Loucy (cell line): ENCODE measurements around the gene MLIP.

ENCODE experiments used
- H2AFZ ChIP-seq: fragments of 200-600 bp; sonication (generic); 2 replicates; pipeline ENCODE4 v1.6.0; 2016; ENCODE audit warnings: antibody characterized with exemption, mild to moderate bottlenecking, low read length, moderate library complexity
- H3F3A ChIP-seq: fragments of 200-600 bp; 2 replicates; pipeline ENCODE4 v1.6.0; 2016; ENCODE audit warnings: antibody characterized with exemption, low read depth, mild to moderate bottlenecking
- H3K27me3 ChIP-seq: fragments of 200-600 bp; sonication (generic); 2 replicates; pipeline ENCODE4 v1.6.1; 2014; ENCODE audit warnings: low read length, mild to moderate bottlenecking; ENCODE audit not compliant: insufficient read depth, poor library complexity, severe bottlenecking
- H3K36me3 ChIP-seq: fragments of 200-600 bp; sonication (generic); 2 replicates; pipeline ENCODE4 v1.6.1; 2016; ENCODE audit warnings: low read length; ENCODE audit not compliant: insufficient read depth
- H3K4me1 ChIP-seq: fragments of 200-600 bp; sonication (generic); 2 replicates; pipeline ENCODE4 v1.5.1; 2014; ENCODE audit warnings: low read length, mild to moderate bottlenecking; ENCODE audit not compliant: insufficient read depth, poor library complexity, severe bottlenecking
- H3K4me2 ChIP-seq: fragments of 200-600 bp; sonication (generic); 2 replicates; pipeline ENCODE4 v1.6.0; 2014; ENCODE audit warnings: antibody characterized with exemption, low read length, low read depth, mild to moderate bottlenecking; ENCODE audit not compliant: poor library complexity, severe bottlenecking
- H3K4me3 ChIP-seq: fragments of 200-600 bp; sonication (generic); 2 replicates; pipeline ENCODE4 v1.5.1; 2014; ENCODE audit warnings: low read length, mild to moderate bottlenecking, mixed read lengths; ENCODE audit not compliant: poor library complexity, severe bottlenecking
- H3K79me2 ChIP-seq: fragments of 200-600 bp; sonication (generic); 2 replicates; pipeline ENCODE4 v1.6.1; 2014; ENCODE audit warnings: low read length; ENCODE audit not compliant: insufficient read depth
- H3K9ac ChIP-seq: fragments of 200-600 bp; sonication (generic); 2 replicates; pipeline ENCODE4 v1.6.0; 2014; ENCODE audit warnings: mild to moderate bottlenecking, low read depth, low read length, moderate library complexity; ENCODE audit not compliant: poor library complexity, severe bottlenecking
- H3K9me2 ChIP-seq: fragments of 200-600 bp; sonication (generic); replicated peaks from 2 replicates; pipeline ENCODE4 v1.6.1; 2016; ENCODE audit warnings: low read depth, low read length, mixed read lengths
- H3K9me3 ChIP-seq: fragments of 200-600 bp; sonication (generic); 2 replicates; pipeline ENCODE4 v1.6.1; 2014; ENCODE audit warnings: mild to moderate bottlenecking, antibody characterized with exemption, low read length, low read depth; ENCODE audit not compliant: insufficient read depth
- H4K20me1 ChIP-seq: fragments of 200-600 bp; sonication (generic); 2 replicates; pipeline ENCODE4 v1.6.0; 2014; ENCODE audit warnings: antibody characterized with exemption, low read length, mild to moderate bottlenecking; ENCODE audit not compliant: insufficient read depth, poor library complexity, severe bottlenecking
- EZH2phosphoT487 ChIP-seq: fragments of 200-600 bp; IDR thresholded peaks from 2 replicates; pipeline ENCODE4 v1.6.1; 2018; ENCODE audit warnings: antibody characterized with exemption, mild to moderate bottlenecking, moderate library complexity, borderline replicate concordance
- TF ChIP-seq, protein P1 (sequence below): fragments of 200-600 bp; sonication (generic); conservative IDR thresholded peaks from 2 replicates; pipeline ENCODE4 v1.5.1; 2014; ENCODE audit warnings: mild to moderate bottlenecking, antibody characterized with exemption, low read length

Gene MLIP

DNA sequence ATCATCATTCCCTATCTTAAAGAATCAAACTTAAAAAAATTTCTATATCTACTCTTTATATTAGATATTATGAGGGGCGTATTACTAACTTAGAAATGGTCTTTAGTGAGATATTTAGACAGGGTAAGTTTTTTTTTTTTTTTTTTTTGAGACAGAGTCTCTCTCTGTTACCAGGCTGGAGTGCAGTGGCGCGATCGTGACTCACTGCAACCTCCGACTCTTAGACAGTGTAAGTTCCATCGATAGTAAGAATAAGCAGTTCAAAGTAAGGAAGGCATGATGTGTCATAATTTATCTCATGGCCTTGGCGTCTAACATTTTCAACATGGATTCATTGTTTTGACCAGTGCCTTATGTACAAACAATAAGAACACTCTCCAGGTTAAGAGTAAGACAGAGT lies 72.4 kb downstream of the MLIP start:
- Histone ChIP-seq H3K4me2 (no peak overlapping the region), H4K20me1 (no peaks in the 10 kb centered on the region), H3K79me2 (no peaks in the 10 kb centered on the region), H3K36me3 (no peaks in the 10 kb centered on the region), H2AFZ (no peak overlapping the region), H3K27me3 (no peaks in the 10 kb centered on the region), H3K9me2 (no peaks in the 10 kb centered on the region), H3K9me3 (no peaks in the 10 kb centered on the region), H3K4me1 (no peaks in the 10 kb centered on the region), H3F3A (no peaks in the 10 kb centered on the region), H3K4me3 (no peak overlapping the region), H3K9ac (no peak overlapping the region)
- TF ChIP-seq EZH2phosphoT487, result no peak
- TF ChIP-seq, protein P1, sequence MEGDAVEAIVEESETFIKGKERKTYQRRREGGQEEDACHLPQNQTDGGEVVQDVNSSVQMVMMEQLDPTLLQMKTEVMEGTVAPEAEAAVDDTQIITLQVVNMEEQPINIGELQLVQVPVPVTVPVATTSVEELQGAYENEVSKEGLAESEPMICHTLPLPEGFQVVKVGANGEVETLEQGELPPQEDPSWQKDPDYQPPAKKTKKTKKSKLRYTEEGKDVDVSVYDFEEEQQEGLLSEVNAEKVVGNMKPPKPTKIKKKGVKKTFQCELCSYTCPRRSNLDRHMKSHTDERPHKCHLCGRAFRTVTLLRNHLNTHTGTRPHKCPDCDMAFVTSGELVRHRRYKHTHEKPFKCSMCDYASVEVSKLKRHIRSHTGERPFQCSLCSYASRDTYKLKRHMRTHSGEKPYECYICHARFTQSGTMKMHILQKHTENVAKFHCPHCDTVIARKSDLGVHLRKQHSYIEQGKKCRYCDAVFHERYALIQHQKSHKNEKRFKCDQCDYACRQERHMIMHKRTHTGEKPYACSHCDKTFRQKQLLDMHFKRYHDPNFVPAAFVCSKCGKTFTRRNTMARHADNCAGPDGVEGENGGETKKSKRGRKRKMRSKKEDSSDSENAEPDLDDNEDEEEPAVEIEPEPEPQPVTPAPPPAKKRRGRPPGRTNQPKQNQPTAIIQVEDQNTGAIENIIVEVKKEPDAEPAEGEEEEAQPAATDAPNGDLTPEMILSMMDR, result no peak

DNA sequence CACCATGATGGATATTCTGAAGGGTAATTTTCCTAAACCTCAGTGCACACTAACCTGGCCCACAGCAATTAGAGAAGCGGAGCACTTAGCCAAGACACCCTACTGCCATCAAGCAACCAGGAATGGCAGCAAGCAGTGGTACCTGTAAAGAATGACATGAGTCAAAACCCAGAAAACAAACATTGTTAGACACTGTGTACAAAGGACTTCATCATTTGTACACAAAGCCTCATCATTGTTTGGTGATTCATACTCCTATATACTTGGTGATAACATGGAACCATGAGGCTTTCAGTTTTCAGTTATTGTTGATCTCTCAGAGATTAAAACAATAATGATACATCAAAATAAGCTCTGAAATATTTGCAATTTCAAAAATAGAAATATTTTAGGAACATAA lies 74.6 kb downstream of the MLIP start:
- H3K9me2 ChIP-seq, result no peaks in the 10 kb centered on the region
- no peaks in the 10 kb centered on the region for H3K4me1 ChIP-seq
- H3K27me3 ChIP-seq, result no peaks in the 10 kb centered on the region
- no peak overlapping the region for H3K4me3 ChIP-seq
- H2AFZ ChIP-seq, result no peak overlapping the region
- H3K36me3 ChIP-seq, result no peaks in the 10 kb centered on the region
- H4K20me1 ChIP-seq, result no peaks in the 10 kb centered on the region
- H3K9me3 ChIP-seq, result no peaks in the 10 kb centered on the region
- no peak overlapping the region for H3K4me2 ChIP-seq
- no peak overlapping the region for H3K9ac ChIP-seq
- H3K79me2 ChIP-seq, result no peaks in the 10 kb centered on the region
- no peak for TF ChIP-seq EZH2phosphoT487
- TF ChIP-seq, protein P1, result no peak
- no peaks in the 10 kb centered on the region for H3F3A ChIP-seq

DNA sequence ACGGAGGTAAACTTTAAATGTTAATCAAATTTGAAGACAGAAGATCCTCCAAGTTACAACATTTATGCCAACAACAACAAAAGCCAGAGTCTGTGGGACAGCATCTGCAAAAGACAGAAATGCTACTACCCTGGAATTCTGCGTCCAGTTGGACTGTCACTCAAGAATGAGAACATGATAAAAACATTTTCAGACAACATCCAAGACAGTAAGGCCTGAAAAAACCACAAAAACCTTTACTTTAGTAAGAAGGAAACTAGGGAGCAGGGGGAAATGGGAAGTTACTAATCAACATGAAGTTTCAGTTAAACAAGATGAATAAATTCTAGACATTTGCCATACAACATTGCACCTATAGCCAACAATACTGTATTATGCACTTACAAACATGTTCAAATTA lies 77.6 kb downstream of the MLIP start:
- Histone ChIP-seq H3K4me1 (peaks cover 7% of the 10 kb centered on the region), H3K4me2 (no peak overlapping the region), H4K20me1 (no peaks in the 10 kb centered on the region), H3K9ac (no peak overlapping the region), H3K4me3 (no peak overlapping the region), H3K9me2 (no peaks in the 10 kb centered on the region), H3K9me3 (no peaks in the 10 kb centered on the region), H2AFZ (no peak overlapping the region), H3K79me2 (no peaks in the 10 kb centered on the region), H3K36me3 (no peaks in the 10 kb centered on the region), H3F3A (no peaks in the 10 kb centered on the region; the same call in 1 of the 2 replicates), H3K27me3 (no peaks in the 10 kb centered on the region)
- TF ChIP-seq, protein P1, result no peak
- no peak for TF ChIP-seq EZH2phosphoT487
